H1 (cell line): ENCODE results near the gene RBM15. TPM values are rescaled to one million over a fixed set of nuclear protein-coding genes. Genes with fewer than 3 reads are reported as not detected.

ENCODE experiments used
- ATF2 ChIP-seq: IDR thresholded peaks from 2 replicates; pipeline ENCODE4 v1.6.1; 2012; ENCODE audit warnings: low read length, inconsistent platforms
- GABPA ChIP-seq: IDR thresholded peaks from 2 replicates; pipeline ENCODE4 v1.6.1; 2011; ENCODE audit warnings: mild to moderate bottlenecking, low read length, moderate library complexity, borderline replicate concordance; ENCODE audit not compliant: insufficient read depth
- RNF2 ChIP-seq: fragments of 200-900, 300-1000 bp; sonication (generic); IDR thresholded peaks from 2 replicates; pipeline ENCODE4 v1.7.1; 2016; ENCODE audit warnings: borderline replicate concordance, low read depth, mild to moderate bottlenecking, antibody characterized with exemption, low read length; ENCODE audit not compliant: poor library complexity, severe bottlenecking; ENCODE audit errors: missing control alignments
- polyA plus RNA-seq, 7 experiments: library from polyadenylated mRNA; depleted of rRNA in 3 of 7; stranded (reverse) in 5 of 7; unstranded in 2 of 7; fragments of >200 nt in 5 of 7; fragments of 200-250 nt in 2 of 7; gene quantifications; 1 replicate in 5 of 7; 2 replicates in 1 of 7; 4 replicates in 1 of 7; pipeline versions ENCODE4 v1.2.1 to v1.2.3, GENCODE V29; 2011 to 2013; ENCODE audit warnings: missing spikeins in 2 of 7, mixed read lengths in 2 of 7
- total RNA-seq: library from RNA; stranded (reverse); fragmentation: NEBNext Ultra II Directional; extraction: Animal tissue kit (Norgen Biotek cat#: 25700); gene quantifications from 2 replicates; pipeline ENCODE4 v1.2.1, GENCODE V29; 2021

The RBM15 gene
- total and polyA plus RNA-seq, 2 of the 8 experiments (the other 6 are each of a cell fraction or from before 2014, with no cell fraction given): 13.5 to 44.9 TPM

- no peak for TF ChIP-seq RNF2
- no peak for TF ChIP-seq ATF2
- no peak for TF ChIP-seq GABPA
- TF ChIP-seq, all 59 proteins: peak for 0
Measured at GRCh38 chr1:110390692-110391245, 51.6 kb downstream of the RBM15 start, which contains the start of gene SLC16A4 (continued).
